GM12874 (cell line): ENCODE results near the gene ADAMTS6.

Experiments
- TF ChIP-seq, protein P1 (sequence below): IDR thresholded peaks from 2 replicates; pipeline ENCODE4 v1.5.1; 2011; ENCODE audit warnings: low read depth, mild to moderate bottlenecking, control low read depth, low read length, moderate library complexity; ENCODE audit not compliant: insufficient read depth

The ADAMTS6 gene

DNA sequence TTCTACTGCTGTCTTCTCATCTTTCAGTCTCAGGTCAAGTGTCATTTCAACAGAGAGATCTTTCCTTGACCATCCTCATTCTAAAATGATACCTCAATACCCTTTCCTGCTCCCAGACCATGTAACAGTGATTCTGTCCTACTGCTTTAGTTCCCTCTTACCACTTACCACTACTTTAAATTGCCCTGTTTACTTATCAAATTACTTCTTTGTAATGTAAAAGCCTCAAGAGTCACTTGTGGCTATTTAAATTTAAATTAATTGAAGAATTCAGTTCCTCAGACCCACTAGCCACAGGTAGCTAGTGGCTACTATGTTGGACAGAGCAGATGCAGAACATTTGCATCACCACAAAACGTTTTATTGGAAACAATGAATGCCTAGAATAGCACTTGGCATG, 217.3 kb downstream of the ADAMTS6 start:
- TF ChIP-seq, protein P1, sequence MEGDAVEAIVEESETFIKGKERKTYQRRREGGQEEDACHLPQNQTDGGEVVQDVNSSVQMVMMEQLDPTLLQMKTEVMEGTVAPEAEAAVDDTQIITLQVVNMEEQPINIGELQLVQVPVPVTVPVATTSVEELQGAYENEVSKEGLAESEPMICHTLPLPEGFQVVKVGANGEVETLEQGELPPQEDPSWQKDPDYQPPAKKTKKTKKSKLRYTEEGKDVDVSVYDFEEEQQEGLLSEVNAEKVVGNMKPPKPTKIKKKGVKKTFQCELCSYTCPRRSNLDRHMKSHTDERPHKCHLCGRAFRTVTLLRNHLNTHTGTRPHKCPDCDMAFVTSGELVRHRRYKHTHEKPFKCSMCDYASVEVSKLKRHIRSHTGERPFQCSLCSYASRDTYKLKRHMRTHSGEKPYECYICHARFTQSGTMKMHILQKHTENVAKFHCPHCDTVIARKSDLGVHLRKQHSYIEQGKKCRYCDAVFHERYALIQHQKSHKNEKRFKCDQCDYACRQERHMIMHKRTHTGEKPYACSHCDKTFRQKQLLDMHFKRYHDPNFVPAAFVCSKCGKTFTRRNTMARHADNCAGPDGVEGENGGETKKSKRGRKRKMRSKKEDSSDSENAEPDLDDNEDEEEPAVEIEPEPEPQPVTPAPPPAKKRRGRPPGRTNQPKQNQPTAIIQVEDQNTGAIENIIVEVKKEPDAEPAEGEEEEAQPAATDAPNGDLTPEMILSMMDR = no peak

DNA sequence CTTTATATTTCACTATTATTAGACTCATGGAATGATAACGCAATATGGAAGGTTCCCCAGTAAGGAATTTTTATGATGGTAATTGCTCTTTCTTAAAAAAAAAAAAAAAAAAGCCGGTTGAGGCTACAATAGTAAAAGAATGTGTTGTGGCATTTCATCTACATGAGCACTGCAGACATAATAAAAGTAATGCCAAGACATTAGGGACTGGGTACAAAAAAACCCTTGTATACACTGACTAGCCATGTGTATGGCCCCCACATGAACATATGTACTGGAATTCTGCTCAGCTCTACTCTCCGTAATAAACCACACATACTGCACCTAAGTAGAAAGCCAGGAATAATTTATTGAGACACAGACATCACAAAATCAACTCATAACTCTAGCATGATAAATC, 218.4 kb downstream of the ADAMTS6 start:
- TF ChIP-seq, protein P1 = no peak

DNA sequence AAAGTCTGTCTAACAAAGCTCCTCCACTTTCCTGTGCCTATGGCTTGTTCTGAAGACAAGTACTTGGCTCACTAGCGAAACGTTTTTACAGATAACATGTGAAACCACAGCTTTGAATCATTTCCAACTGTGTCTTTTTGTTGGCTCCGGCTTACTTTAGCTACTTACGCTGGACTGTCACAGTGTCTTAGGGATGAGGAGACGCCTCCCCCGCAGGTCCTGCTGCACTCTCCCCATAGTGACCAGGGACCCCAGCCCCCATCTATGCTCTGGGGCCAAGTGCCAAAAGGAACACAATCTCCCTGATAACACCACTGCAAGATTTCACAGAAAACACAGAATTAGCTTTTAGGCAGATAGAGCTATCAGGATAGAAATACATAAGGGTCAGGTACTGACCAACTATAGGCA, 219.1 kb downstream of the ADAMTS6 start:
- TF ChIP-seq, protein P1 = no peak

DNA sequence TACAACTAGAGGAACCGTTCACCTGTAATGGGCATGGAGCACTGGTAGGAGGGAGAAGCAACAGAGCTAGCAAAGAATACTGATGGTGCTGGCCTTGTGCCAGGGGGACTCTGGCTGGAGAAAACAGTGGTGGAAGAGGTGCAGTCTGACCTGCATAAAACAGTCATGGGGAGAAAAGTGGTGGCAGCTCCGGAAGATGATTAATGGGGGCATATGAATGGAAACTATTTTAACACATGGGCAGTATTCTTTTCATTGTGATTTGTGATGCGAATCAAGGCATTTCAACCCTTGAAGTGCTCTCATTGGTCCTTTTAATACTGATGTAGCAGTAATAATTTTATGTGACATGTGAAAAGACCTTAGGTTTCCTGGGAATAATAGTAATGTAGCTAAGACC, 219.6 kb downstream of the ADAMTS6 start:
- TF ChIP-seq, protein P1 = no peak

DNA sequence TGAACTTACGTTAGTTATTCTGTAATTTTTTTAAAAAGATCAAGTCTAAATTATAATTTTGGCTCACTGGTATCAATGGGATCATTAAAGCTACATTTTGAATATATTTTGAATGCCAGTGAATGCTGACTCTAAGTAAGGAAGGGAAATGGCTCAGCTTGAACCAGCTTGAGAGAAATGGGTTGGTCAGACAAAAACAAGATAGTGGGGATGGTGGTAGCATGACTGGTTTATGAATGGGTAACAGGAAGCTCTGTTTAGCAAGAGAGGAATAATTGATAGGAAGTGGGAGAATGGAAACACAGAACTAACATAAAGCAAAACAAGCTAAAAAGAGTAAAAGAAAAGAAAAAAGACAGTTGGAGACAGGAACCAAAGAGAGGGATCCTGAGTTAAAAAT, 220.2 kb downstream of the ADAMTS6 start:
- TF ChIP-seq, protein P1 = no peak

DNA sequence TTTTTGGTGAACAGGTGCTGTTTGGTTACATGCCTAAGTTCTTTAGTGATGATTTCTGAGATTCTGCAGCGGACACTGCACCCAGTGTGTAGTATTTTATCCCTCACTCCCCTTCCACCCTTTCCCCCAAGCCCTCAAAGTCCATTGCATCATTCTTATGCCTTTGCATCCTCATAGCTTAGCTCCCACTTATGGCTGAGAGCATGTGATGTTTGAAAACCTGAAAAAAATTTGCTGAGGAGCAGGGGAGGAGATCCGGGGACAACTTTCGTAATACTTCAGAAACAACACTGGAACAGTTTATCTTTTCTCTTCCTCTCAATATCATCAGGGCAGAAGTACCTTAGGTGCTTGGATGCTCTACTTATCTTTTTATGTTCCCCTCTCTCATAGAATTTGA, 226.4 kb downstream of the ADAMTS6 start:
- TF ChIP-seq, protein P1 = no peak

DNA sequence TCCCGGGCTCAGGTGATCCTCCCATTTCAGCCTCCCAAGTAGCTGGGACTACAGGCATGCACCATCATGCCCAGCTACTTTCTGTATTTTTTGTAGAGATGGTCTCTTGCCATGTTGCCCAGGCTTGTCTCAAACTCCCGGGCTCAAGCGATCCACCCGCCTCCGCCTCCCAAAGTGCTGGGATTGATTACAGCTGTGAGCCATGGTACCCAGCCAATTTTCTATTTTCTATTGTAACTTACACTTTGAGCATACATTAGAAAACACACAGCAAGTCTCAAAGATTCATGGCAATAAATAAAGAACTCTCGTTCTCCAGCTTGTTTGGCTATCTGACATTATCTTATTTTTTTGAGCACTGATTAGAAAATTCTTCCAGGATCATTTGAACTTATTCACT, 228.7 kb downstream of the ADAMTS6 start:
- TF ChIP-seq, protein P1 = no peak

DNA sequence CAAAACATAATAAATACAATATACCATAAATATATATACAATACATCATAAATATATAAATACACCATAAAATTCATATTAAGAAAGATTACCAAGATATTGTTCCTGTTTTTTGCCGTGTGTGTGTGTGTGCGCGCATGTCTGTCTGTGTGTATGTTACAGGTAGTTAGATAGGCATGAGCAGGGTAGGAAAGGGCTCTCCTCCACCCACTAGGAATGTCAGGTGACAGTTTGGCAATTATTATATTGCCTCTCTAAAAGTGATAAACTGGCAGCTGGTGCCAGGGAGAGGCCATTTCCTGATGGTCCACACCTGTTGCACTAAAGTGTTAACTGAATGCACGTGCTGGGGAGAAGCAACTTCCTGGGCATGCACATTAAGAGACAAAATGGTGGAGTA, 232.8 kb downstream of the ADAMTS6 start:
- TF ChIP-seq, protein P1 = no peak
